ENCODE results near the gene MYLK. TPM values are rescaled to one million over a fixed set of nuclear protein-coding genes. Genes with fewer than 3 reads are reported as not detected.

The MYLK gene
- total RNA-seq, 2 experiments from 2014 or later: 0.22 TPM; not detected in 1

DNA sequence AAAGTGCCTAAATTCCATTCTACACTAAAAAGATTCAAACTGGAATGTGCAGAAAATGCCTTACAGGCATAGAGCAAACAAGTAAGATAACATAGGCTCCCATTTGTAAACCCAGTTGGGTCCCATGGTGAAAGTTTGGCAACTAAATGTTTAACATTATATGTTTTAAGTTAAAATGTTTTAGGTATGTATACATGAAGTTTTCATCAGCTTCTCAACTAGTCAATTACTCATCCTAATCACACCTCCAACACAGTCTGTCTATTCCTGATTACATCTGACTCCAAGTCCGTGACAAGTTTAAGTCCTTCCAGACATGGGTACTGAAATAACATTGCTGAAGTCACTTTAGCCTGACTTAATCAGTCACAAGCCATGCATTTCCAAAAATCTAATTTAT is 25.0 kb downstream of the MYLK start:
- no peak for DNase-seq
- intact Hi-C loops (cut with DNase I, micrococcal nuclease): no loop called here
- TF ChIP-seq, protein P1, sequence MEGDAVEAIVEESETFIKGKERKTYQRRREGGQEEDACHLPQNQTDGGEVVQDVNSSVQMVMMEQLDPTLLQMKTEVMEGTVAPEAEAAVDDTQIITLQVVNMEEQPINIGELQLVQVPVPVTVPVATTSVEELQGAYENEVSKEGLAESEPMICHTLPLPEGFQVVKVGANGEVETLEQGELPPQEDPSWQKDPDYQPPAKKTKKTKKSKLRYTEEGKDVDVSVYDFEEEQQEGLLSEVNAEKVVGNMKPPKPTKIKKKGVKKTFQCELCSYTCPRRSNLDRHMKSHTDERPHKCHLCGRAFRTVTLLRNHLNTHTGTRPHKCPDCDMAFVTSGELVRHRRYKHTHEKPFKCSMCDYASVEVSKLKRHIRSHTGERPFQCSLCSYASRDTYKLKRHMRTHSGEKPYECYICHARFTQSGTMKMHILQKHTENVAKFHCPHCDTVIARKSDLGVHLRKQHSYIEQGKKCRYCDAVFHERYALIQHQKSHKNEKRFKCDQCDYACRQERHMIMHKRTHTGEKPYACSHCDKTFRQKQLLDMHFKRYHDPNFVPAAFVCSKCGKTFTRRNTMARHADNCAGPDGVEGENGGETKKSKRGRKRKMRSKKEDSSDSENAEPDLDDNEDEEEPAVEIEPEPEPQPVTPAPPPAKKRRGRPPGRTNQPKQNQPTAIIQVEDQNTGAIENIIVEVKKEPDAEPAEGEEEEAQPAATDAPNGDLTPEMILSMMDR (IDR thresholded peaks at IDR 0.05): no peak
- no peaks in the 10 kb centered on the region for H3K4me1 ChIP-seq (ENCODE audit: insufficient read depth, low read length)
- Mint-ChIP-seq H3K27me3 (no peaks in the 10 kb centered on the region), H3K27ac (no peak overlapping the region), H3K4me3 (no peak overlapping the region), H3K36me3 (ENCODE audit: low read depth) (no peaks in the 10 kb centered on the region), H3K4me1 (ENCODE audit: low read depth) (no peaks in the 10 kb centered on the region), H3K9me3 (no peaks in the 10 kb centered on the region)
- H3K4me3 ChIP-seq (ENCODE audit: low read length): no peak overlapping the region
- H3K36me3 ChIP-seq (ENCODE audit: insufficient read depth, low read length): no peaks in the 10 kb centered on the region
- CTCF ChIA-PET: no interaction called here
- peaks cover 0 to 3% of the 10 kb centered on the region in 2 experiments for H3K9me3 ChIP-seq (ENCODE audit: control insufficient read depth in 1 of 2, insufficient read depth in 1 of 2, low read length in 2 of 2)
- H3K27ac ChIP-seq (ENCODE audit: low read depth in 1 of 2, low read length in 2 of 2): no peak overlapping the region
- POLR2A ChIA-PET: no interaction called here
- ATAC-seq (ENCODE audit: poor library complexity): no peak
- H3K27me3 ChIP-seq (ENCODE audit: control insufficient read depth in 1 of 2, insufficient read depth in 2 of 2, low read length in 2 of 2): no peaks in the 10 kb centered on the region

DNA sequence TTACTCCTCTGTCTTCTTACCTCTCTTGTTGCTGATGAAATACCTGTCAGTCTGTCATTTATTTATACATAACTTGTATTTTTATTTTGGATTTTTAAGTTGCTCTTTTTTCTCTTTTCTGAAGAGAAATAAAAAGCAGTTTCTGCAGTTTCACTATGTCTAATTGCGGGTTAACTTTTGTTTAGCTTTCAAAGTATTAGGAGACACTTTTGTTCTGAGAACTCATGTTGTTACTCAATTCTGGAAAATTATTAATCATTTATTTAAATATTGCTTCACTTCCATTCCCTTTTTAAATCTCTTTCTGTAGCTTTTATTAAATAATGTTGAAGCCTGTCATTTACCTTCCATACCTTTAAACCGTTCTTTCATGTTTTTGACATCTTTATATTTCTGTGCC is 29.2 kb downstream of the MYLK start:
- Mint-ChIP-seq H3K36me3 (ENCODE audit: low read depth) (no peaks in the 10 kb centered on the region), H3K4me1 (ENCODE audit: low read depth) (no peaks in the 10 kb centered on the region), H3K27me3 (peaks cover 9% of the 10 kb centered on the region), H3K27ac (no peak overlapping the region), H3K4me3 (no peak overlapping the region), H3K9me3 (peaks cover 3% of the 10 kb centered on the region)
- Histone ChIP-seq H3K9me3 (ENCODE audit: control insufficient read depth in 1 of 2, insufficient read depth in 1 of 2, low read length in 2 of 2) (no peaks in the 10 kb centered on the region), H3K4me1 (ENCODE audit: insufficient read depth, low read length) (no peaks in the 10 kb centered on the region), H3K36me3 (ENCODE audit: insufficient read depth, low read length) (no peaks in the 10 kb centered on the region), H3K4me3 (ENCODE audit: low read length) (no peak overlapping the region), H3K27ac (ENCODE audit: low read depth in 1 of 2, low read length in 2 of 2) (no peak overlapping the region), H3K27me3 (ENCODE audit: control insufficient read depth in 1 of 2, insufficient read depth in 2 of 2, low read length in 2 of 2) (no peaks in the 10 kb centered on the region)
- no peak for DNase-seq
- TF ChIP-seq, protein P1 (IDR thresholded peaks at IDR 0.05): no peak
- POLR2A ChIA-PET: no interaction called here
- no peak for ATAC-seq (ENCODE audit: poor library complexity)
- CTCF ChIA-PET: no interaction called here
- intact Hi-C loops (cut with DNase I, micrococcal nuclease): no loop called here

DNA sequence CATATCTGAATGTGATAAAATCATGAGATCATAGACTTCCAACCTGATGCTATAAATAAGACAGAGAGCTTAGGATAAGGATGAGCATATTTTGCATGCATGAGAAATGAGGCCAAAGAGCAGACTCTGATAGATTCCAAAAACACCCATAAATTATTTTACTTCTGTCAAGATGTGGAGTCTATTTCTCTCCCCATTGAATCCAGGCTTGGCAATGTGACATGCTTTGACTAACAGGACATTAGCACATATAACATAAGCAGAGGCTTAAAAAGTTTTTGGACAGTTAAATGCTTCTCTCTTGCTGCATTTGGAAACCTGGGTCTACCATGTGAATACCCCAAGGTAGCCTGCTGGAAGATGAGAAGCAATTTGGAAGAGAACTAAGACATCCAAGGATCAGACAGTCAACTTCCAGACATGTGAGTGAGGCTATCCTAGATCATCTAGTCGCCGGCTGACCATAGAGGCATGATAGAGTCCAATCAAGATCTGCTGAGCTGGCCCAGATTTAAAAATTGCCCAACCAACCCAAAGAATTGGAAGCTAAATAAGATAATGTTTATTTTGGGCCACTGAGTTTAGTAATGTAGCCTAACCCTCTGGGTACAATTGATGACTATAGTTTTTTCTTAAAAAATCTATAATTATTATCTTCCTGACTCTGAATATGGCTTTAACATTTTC is 30.3 kb downstream of the MYLK start:
- H3K27ac Mint-ChIP-seq: no peak overlapping the region
- H3K27me3 ChIP-seq (ENCODE audit: control insufficient read depth in 1 of 2, insufficient read depth in 2 of 2, low read length in 2 of 2): no peaks in the 10 kb centered on the region

More for the DNA sequence above, 30.3 kb downstream of the MYLK start:
- intact Hi-C loops (cut with DNase I, micrococcal nuclease): no loop called here
- no peak overlapping the region for H3K4me3 ChIP-seq (ENCODE audit: low read length)
- H3K9me3 ChIP-seq (ENCODE audit: control insufficient read depth in 1 of 2, insufficient read depth in 1 of 2, low read length in 2 of 2): peaks cover 0 to 3% of the 10 kb centered on the region in 2 experiments
- no peaks in the 10 kb centered on the region for H3K4me1 ChIP-seq (ENCODE audit: insufficient read depth, low read length)
- no peaks in the 10 kb centered on the region for H3K4me1 Mint-ChIP-seq (ENCODE audit: low read depth)
- no peak overlapping the region for H3K27ac ChIP-seq (ENCODE audit: low read depth in 1 of 2, low read length in 2 of 2)
- no peak overlapping the region for H3K4me3 Mint-ChIP-seq
- peaks cover 7% of the 10 kb centered on the region for H3K9me3 Mint-ChIP-seq
- H3K36me3 Mint-ChIP-seq (ENCODE audit: low read depth): no peaks in the 10 kb centered on the region
- ChIA-PET POLR2A (no interaction called here), CTCF (no interaction called here)
- no peak for ATAC-seq (ENCODE audit: poor library complexity)
- TF ChIP-seq, protein P1 (IDR thresholded peaks at IDR 0.05): no peak
- H3K36me3 ChIP-seq (ENCODE audit: insufficient read depth, low read length): no peaks in the 10 kb centered on the region
- H3K27me3 Mint-ChIP-seq: peaks cover 9% of the 10 kb centered on the region
- DNase-seq: no peak
